GM13977 (cell line): ENCODE data around the gene SV2B.

Experiments
- DNase-seq: peaks from one replicate; pipeline ENCODE4 v3.0.0; 2012; ENCODE audit warnings: low spot score
- in situ Hi-C: fragments of 300-500 bp; cut with MboI; formaldehyde crosslinking; loops from one replicate; pipeline ENCODE4 v1.12.0; 2022; ENCODE audit warnings: low sequenced_read_pairs, low pct_unique_long_range_greater_than_20kb, mixed read lengths, inconsistent platforms; ENCODE audit not compliant: unreplicated experiment
- TF ChIP-seq, protein P1 (sequence below): IDR thresholded peaks from 2 replicates; pipeline ENCODE4 v1.5.1; 2012; ENCODE audit warnings: mild to moderate bottlenecking, control low read depth; ENCODE audit not compliant: insufficient read depth; ENCODE audit errors: extremely low read depth, missing control alignments

Gene SV2B

DNA sequence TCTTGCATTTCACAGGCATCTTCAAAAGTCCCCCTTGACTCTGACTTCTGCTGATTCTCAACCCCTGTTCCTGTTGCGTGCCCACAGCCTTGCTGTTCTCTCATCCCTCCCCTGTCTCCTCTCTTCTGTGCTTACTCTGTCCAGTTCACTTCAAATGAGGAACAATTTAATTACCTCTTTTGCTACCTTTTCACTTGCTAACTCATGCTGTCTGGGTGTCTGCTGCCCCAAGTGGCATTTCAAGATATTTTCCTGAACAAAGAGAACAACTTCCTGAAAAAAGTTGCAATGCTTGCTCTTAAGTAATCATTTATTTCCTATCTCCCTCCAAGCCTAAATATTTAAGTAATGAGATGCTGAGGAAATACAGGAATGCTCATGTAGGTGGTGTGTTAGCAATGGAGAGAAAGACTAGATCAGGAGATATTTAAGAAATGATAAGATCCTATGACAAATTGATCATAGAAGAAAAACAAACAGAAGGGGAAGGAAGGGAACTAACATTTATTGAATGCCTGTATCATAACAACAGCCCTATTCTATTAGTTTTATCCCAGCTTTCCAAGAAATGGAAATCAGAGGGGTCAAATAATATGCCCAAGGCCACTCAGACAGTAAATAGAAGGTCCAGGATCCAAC is 42.2 kb downstream of the SV2B start:
- in situ Hi-C loops = no loop called here
- TF ChIP-seq, protein P1, sequence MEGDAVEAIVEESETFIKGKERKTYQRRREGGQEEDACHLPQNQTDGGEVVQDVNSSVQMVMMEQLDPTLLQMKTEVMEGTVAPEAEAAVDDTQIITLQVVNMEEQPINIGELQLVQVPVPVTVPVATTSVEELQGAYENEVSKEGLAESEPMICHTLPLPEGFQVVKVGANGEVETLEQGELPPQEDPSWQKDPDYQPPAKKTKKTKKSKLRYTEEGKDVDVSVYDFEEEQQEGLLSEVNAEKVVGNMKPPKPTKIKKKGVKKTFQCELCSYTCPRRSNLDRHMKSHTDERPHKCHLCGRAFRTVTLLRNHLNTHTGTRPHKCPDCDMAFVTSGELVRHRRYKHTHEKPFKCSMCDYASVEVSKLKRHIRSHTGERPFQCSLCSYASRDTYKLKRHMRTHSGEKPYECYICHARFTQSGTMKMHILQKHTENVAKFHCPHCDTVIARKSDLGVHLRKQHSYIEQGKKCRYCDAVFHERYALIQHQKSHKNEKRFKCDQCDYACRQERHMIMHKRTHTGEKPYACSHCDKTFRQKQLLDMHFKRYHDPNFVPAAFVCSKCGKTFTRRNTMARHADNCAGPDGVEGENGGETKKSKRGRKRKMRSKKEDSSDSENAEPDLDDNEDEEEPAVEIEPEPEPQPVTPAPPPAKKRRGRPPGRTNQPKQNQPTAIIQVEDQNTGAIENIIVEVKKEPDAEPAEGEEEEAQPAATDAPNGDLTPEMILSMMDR = peak; percentile 69
- DNase-seq = peak; percentile 31

DNA sequence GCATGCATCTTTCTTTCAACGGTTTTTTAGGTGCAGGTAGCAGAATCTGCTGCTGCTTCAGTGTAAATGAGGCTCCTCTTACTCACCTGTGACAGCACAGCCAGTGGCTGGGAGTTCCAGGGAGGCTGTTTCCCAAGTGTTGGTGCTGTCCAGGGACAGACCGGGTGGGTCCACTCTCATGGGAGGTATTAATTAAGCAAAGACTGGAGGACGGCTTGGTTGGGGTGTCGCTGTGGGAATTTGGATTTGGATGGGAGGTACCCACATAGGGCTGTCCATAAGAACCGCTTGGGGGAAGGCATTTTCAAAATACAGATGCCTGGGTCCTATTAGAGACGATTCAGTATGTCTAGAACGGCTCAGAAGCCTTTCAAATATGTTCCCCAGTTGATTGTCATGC is 42.9 kb downstream of the SV2B start:
- TF ChIP-seq, protein P1 = no peak
- DNase-seq = no peak
- in situ Hi-C loops = no loop called here

DNA sequence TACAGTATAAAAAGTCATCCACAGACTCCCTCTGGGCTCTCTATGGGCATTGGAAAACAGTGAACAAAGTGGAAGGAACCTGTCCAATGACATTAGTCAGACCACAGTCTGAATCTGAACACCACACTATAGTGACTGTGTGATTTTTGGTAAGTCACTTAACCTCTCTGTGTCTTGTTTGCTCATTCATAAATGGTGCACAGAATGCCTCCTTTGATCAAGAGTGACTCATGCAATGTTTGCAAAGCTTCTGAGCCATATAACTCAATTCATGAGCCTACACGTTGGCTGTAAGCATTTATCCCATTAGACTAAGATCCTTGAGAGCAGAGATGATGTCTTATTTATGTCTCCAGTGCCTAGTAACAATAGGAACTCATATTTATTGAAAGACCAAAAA is 46.7 kb downstream of the SV2B start:
- in situ Hi-C loops = no loop called here
- TF ChIP-seq, protein P1 = no peak
- DNase-seq = no peak

DNA sequence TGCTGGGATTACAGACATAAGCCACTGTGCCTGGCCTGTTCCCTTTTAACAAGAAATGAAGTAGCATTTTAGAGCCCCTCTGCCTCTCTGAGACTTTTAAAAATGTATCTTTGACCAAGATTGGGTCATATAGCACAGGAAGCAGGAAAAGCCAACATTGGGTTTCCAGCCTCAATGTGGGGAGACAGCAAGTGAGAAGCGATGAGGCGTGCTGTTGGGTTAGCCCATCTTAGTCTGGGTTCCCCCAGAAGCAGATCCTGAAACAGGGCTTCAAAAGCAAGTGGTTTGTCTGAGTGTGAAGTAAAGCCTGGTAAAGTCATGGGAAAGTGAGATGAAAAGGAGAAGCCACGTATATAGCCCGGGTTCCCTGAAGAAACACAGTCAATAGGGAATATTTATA is 48.2 kb downstream of the SV2B start:
- no peak for DNase-seq
- in situ Hi-C loops = no loop called here

DNA sequence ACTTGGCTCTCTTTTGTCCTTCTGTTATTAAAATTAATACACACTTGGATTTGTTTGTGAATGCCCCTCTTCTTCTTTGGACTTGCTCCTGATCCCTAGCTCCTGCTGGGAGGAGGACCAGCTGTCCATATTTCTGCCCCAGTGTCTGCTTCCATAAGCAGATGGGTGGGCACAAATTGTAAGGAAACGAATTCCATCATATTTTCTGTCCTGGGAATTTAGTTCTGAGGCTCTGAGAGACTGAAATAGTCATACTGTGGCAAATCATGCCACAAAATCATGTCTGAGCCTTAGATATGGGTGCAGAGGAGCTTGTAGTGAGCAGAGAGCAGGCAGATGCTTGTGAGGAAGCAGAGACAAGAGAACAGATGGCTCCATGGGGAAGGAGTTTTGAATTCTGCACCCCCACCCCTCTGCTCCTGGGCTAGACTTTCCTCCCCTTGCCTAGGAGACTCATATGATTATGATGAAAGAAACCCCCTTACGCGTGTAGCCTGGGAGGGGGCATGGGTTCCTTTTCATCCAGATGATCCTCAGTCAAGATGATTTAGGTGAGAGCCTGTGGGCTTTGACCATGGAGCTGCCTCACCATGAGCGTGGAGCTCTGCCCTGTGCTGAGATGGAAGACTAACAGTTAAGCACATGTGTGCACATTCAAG is 50.6 kb downstream of the SV2B start:
- in situ Hi-C loops = no loop called here
- no peak for DNase-seq
- TF ChIP-seq, protein P1 = no peak

More for the DNA sequence above, 48.2 kb downstream of the SV2B start:
- TF ChIP-seq, protein P1 = no peak

DNA sequence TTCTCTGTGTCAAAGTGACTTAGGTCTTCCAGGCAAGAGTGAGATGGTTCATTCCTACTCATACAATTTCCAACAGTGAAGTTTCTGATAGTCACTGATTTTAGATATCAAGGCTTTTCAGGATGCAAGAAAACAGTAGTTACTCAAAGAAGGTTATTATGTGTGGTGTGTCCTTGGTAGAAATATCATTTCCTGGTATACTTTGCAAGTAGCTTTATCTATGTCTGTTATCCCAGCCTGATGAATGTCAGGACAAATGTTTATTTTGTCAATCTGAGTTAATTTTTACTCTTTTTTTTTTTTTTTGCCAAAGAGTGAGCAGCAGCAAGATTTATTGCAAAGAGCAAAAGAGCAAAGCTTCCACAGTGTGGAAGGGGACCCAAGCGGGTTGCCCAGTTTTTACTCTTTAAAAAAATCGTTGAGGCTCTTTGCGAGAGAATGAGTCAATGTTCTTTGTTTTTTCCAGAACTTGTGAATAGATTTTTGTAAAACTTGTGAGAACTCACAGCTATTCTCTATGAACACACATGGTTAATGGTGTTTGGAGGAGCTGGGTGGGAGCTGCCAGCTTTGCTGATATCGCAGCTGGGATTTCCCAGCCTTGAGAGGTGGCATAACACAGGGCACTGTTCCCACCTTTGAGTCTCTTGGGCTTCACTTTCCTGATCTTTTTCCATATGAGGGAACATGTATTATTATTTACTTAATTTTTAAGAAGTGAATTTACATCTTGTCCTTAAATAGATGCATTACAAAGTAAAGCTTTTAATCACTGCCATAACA is 51.9 kb downstream of the SV2B start:
- TF ChIP-seq, protein P1 = no peak
- no peak for DNase-seq
- in situ Hi-C loops = no loop called here
